SK-N-SH treated with all-trans-retinoic acid at 6 μM for 48 hours (cell line): ENCODE data around the gene THAP5.

Source experiments
- GLIS3 ChIP-seq: fragments of 250-450 bp; sonication (Bioruptor Pico); IDR thresholded peaks from 2 replicates; pipeline ENCODE4 v1.5.0; 2020; ENCODE audit warnings: mild to moderate bottlenecking, moderate library complexity
- ZC3H10 ChIP-seq: fragments of 250-450 bp; sonication (Bioruptor Pico); IDR thresholded peaks from 2 replicates; pipeline ENCODE4 v1.5.1; 2021; ENCODE audit warnings: mild to moderate bottlenecking, moderate library complexity

DNA sequence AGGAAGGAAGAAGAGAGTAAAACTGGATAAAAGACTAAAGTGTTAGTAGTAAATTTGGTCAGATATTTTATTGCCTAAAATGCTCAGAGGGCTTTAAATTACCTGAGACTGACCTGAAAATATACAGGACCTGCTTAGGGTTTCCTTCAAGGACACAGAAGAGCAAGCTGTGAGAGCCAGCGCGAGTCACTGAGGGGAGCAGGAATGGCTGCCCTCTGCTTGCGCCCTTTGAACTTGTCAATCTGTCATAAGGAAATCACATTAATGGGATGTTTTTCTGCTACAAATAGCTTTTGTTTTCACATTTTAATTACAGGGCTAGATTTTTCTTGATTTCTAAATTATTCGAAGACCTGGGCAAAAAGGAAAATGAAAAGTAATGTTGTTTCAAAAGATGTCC, 27.1 kb upstream of the THAP5 start:
- TF ChIP-seq ZC3H10 = no peak
- no peak for TF ChIP-seq GLIS3 (CRISPR knock-in tag)
